Natural killer cell treated with Interleukin-12 subunit alpha and Interleukin-12 subunit beta and Interleukin-15 and Interleukin-18, amount 100 ng/mL, for 72 hours (primary cell): ENCODE data around the gene NFKBIZ. TPM values are rescaled to one million over a fixed set of nuclear protein-coding genes. Genes with fewer than 3 reads are reported as not detected.
A peak's percentile ranks its signal among the peaks of the same experiment; 100 is the strongest.

ENCODE experiments used
- ATAC-seq, 2 donors: fragments of 150-1000 bp; cut with Tn5 transposase in 1 of 2; sonication (Bioruptor Pico), chemical (Tn5 transposase) in 1 of 2; 2 replicates each; pipeline ENCODE4 v1.10.0; 2021
- DNase-seq: peaks from one replicate; pipeline ENCODE4 v3.0.0; 2022; ENCODE audit warnings: low spot score
- H3K27ac Mint-ChIP-seq, 2 donors: 1 replicate in 1 of 2; 2 replicates in 1 of 2; pipeline ENCODE4 v1.8.0; 2022; ENCODE audit warnings: mixed read lengths in 2 of 2, mild to moderate bottlenecking in 1 of 2, moderate library complexity in 1 of 2
- H3K27me3 Mint-ChIP-seq, 2 donors: 1 replicate in 1 of 2; 2 replicates in 1 of 2; pipeline ENCODE4 v1.8.0; 2022; ENCODE audit warnings: mixed read lengths in 2 of 2
- H3K36me3 Mint-ChIP-seq: one replicate; pipeline ENCODE4 v1.8.0; 2022; ENCODE audit warnings: mixed read lengths
- H3K4me1 Mint-ChIP-seq, 2 donors: 1 replicate in 1 of 2; 2 replicates in 1 of 2; pipeline ENCODE4 v1.8.0; 2022; ENCODE audit warnings: low read depth in 2 of 2, mixed read lengths in 2 of 2, mild to moderate bottlenecking in 1 of 2
- H3K4me3 Mint-ChIP-seq: one replicate; pipeline ENCODE4 v1.8.0; 2022; ENCODE audit warnings: mixed read lengths
- H3K9me3 Mint-ChIP-seq: 2 replicates; pipeline ENCODE4 v1.8.0; 2022; ENCODE audit warnings: mixed read lengths
- total RNA-seq, 2 donors: library from RNA; stranded (reverse); gene quantifications; one replicate each; pipeline ENCODE4 v1.2.3, GENCODE V29; 2022

Gene NFKBIZ
- total RNA-seq, 2 donors from 2014 or later: 314 to 418 TPM

- Mint-ChIP-seq H3K27me3 (no peaks in the 10 kb centered on the region), H3K4me1 (peaks cover 66 to 76% of the 10 kb centered on the region in 2 donors)
Measured at GRCh38 chr3:101833446-101833974, 15.8 kb upstream of the NFKBIZ start.

GRCh38 chr3:101835676-101836075, 13.6 kb upstream of the NFKBIZ start:
- Mint-ChIP-seq H3K27me3 (no peaks in the 10 kb centered on the region), H3K4me1 (peaks cover 45 to 60% of the 10 kb centered on the region in 2 donors), H3K36me3 (peaks cover 19% of the 10 kb centered on the region)

More at GRCh38 chr3:101833446-101833974, 15.8 kb upstream of the NFKBIZ start:
- ATAC-seq: peak in 1 of 2 donors; percentile 43
- H3K4me3 Mint-ChIP-seq: peak overlapping the region; percentile 57
- no peaks in the 10 kb centered on the region for H3K9me3 Mint-ChIP-seq
- H3K36me3 Mint-ChIP-seq: peaks cover 15% of the 10 kb centered on the region
- H3K27ac Mint-ChIP-seq: peak overlapping the region; percentile 70 to 74
- DNase-seq: no peak

DNA sequence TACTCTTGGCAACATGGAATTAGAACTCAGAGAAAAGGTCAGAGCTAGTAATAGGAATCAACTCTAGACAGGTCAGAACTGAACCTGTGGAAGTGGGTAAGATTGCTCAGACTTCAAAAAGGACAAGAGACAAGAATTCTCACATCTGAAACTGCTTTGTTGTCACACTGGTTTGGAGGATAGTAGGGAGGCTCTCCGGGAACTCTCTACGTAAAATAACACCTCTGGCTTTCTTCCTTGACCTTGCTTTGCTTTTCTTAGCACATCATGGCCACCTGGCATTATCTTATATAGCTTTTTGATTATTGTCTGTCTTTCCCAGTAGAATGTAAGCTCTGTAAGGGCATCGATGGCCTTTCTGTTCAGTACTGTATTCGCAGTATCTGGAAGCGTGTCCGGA, 13.2 kb upstream of the NFKBIZ start:
- Mint-ChIP-seq H3K36me3 (peaks cover 19% of the 10 kb centered on the region), H3K27me3 (no peaks in the 10 kb centered on the region), H3K9me3 (no peaks in the 10 kb centered on the region), H3K27ac (peak overlapping the region in 1 of 2 donors; percentile 74), H3K4me1 (peaks cover 45 to 60% of the 10 kb centered on the region in 2 donors), H3K4me3 (no peak overlapping the region)
- ATAC-seq (no peak), DNase-seq (no peak)

More at GRCh38 chr3:101835676-101836075, 13.6 kb upstream of the NFKBIZ start:
- DNase-seq (no peak), ATAC-seq (no peak)
- H3K4me3 Mint-ChIP-seq: no peak overlapping the region
- H3K9me3 Mint-ChIP-seq: no peaks in the 10 kb centered on the region
- peak overlapping the region in 1 of 2 donors; percentile 74 for H3K27ac Mint-ChIP-seq

- peak overlapping the region in 1 of 2 donors; percentile 72 for H3K27ac Mint-ChIP-seq
- H3K4me1 Mint-ChIP-seq: peaks cover 42 to 56% of the 10 kb centered on the region in 2 donors
- no peak for DNase-seq
- H3K4me3 Mint-ChIP-seq: no peak overlapping the region
- no peaks in the 10 kb centered on the region for H3K27me3 Mint-ChIP-seq
- ATAC-seq: no peak
- H3K9me3 Mint-ChIP-seq: peaks cover 1% of the 10 kb centered on the region
- peaks cover 23% of the 10 kb centered on the region for H3K36me3 Mint-ChIP-seq
Measured at GRCh38 chr3:101836652-101837598, 12.4 kb upstream of the NFKBIZ start.

DNA sequence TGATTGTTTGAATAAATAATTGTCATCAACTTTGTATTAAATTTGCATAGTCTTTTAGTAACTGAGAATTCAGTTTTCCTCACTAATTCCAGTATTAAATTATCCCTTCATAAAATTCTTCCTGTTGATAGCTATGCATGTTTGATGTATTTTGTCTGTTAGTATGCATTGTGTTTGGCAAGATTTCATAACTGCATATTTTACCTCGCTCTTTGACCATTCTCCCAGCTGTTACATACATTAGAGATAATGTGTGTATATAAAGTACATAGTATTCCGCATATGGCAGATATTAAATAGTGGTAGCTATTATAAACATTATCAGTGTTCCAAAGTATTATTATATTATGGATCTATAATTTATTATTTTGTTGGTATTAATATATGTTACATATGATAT, 10.6 kb upstream of the NFKBIZ start:
- peaks cover 16% of the 10 kb centered on the region for H3K36me3 Mint-ChIP-seq
- H3K9me3 Mint-ChIP-seq: peaks cover 4% of the 10 kb centered on the region
- ATAC-seq (no peak), DNase-seq (no peak)
- H3K4me3 Mint-ChIP-seq: no peak overlapping the region
- peaks cover 29 to 44% of the 10 kb centered on the region in 2 donors for H3K4me1 Mint-ChIP-seq
- no peaks in the 10 kb centered on the region for H3K27me3 Mint-ChIP-seq
- no peak overlapping the region for H3K27ac Mint-ChIP-seq

GRCh38 chr3:101840066-101840465, 9.2 kb upstream of the NFKBIZ start:
- H3K4me1 Mint-ChIP-seq: peaks cover 18 to 32% of the 10 kb centered on the region in 2 donors
- peak overlapping the region in 1 of 2 donors; percentile 26 for H3K27ac Mint-ChIP-seq
- DNase-seq: no peak
- H3K4me3 Mint-ChIP-seq: no peak overlapping the region
- H3K9me3 Mint-ChIP-seq: peaks cover 4% of the 10 kb centered on the region
- ATAC-seq: no peak
- H3K27me3 Mint-ChIP-seq: no peaks in the 10 kb centered on the region
- H3K36me3 Mint-ChIP-seq: peaks cover 16% of the 10 kb centered on the region

GRCh38 chr3:101842245-101842934, 6.9 kb upstream of the NFKBIZ start:
- ATAC-seq (no peak), DNase-seq (no peak)
- Mint-ChIP-seq H3K27ac (peak overlapping the region in 1 of 2 donors; percentile 14), H3K36me3 (peaks cover 16% of the 10 kb centered on the region), H3K4me3 (no peak overlapping the region), H3K27me3 (no peaks in the 10 kb centered on the region), H3K9me3 (peaks cover 4% of the 10 kb centered on the region), H3K4me1 (peaks cover 10 to 18% of the 10 kb centered on the region in 2 donors)

DNA sequence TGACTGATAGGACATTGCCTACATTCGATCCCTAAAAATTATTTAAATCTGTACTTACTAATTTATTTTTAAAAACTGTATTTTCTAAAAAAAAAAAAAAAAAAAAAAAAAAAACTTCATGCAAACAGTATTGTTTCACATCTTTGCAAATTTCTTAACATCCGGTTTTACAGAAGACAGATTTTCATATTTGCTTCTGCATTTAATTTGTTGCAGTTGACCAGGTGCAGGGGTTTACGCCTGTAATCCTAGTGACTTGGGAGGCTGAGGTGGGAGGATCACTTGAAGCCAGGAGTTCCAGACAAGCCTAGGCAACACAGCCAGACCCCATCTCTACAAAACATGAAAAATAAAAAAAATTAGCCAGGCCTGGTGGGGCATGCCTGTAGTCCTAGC, 6.4 kb upstream of the NFKBIZ start:
- Mint-ChIP-seq H3K4me3 (no peak overlapping the region), H3K27me3 (no peaks in the 10 kb centered on the region), H3K27ac (no peak overlapping the region), H3K9me3 (peaks cover 4% of the 10 kb centered on the region), H3K4me1 (peaks cover 13 to 19% of the 10 kb centered on the region in 2 donors), H3K36me3 (peaks cover 16% of the 10 kb centered on the region)
- DNase-seq (no peak), ATAC-seq (no peak)

DNA sequence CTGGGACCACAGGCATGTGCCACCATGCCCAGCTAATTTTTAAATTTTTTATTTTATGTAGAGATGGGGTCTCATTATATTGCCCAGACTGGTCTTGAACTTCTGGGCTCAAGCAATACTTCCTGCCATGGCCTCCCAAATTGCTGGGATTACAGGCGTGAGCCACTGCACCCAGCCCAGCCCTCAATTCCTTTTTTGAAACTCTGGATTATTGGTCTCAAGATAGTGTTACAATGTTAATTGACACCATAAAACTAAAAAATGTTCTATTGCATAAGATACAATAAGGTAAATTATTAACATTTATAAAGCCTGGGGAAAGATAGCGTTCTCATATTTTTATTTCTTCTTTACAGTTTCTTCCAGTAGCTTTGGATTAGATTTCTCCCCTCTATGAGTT, 3.9 kb upstream of the NFKBIZ start:
- ATAC-seq: no peak
- Mint-ChIP-seq H3K9me3 (peaks cover 4% of the 10 kb centered on the region), H3K4me1 (peaks cover 24 to 27% of the 10 kb centered on the region in 2 donors), H3K4me3 (no peak overlapping the region), H3K36me3 (peaks cover 19% of the 10 kb centered on the region), H3K27me3 (no peaks in the 10 kb centered on the region), H3K27ac (no peak overlapping the region)
- DNase-seq: no peak

- Mint-ChIP-seq H3K27ac (peak overlapping the region in 1 of 2 donors; percentile 15), H3K4me3 (no peak overlapping the region), H3K36me3 (peaks cover 30% of the 10 kb centered on the region), H3K27me3 (no peaks in the 10 kb centered on the region), H3K4me1 (peaks cover 37 to 39% of the 10 kb centered on the region in 2 donors), H3K9me3 (peaks cover 4% of the 10 kb centered on the region)
- DNase-seq (no peak), ATAC-seq (no peak)
Measured at GRCh38 chr3:101846709-101847108, 2.6 kb upstream of the NFKBIZ start.

DNA sequence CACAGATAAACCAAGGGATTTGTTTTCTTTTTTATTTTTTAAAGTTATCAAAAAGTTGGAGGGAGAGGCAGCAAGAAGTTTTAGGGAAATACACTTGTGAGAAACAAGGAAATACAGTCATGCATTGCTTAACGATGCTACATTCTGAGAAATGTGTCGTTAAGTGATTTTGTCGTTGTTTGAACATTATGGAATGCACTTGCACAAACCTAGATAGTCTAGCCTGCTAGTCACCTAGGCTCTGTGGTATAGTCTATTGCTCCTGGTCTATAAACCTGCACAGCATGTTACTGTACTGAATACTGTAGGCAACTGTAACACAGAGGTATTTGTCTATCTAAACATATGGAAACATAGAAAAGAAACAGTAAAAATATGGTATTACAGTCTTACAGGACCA, 2.0 kb upstream of the NFKBIZ start:
- peaks cover 30% of the 10 kb centered on the region for H3K36me3 Mint-ChIP-seq
- no peaks in the 10 kb centered on the region for H3K27me3 Mint-ChIP-seq
- H3K4me3 Mint-ChIP-seq: peak overlapping the region; percentile 88
- peaks cover 39 to 40% of the 10 kb centered on the region in 2 donors for H3K4me1 Mint-ChIP-seq
- H3K27ac Mint-ChIP-seq: peak overlapping the region; percentile 77 to 81
- DNase-seq (no peak), ATAC-seq (no peak)
- H3K9me3 Mint-ChIP-seq: no peaks in the 10 kb centered on the region

- Mint-ChIP-seq H3K27ac (peak overlapping the region; percentile 77 to 81), H3K9me3 (no peaks in the 10 kb centered on the region), H3K27me3 (no peaks in the 10 kb centered on the region), H3K4me3 (peak overlapping the region; percentile 88), H3K4me1 (peaks cover 46 to 49% of the 10 kb centered on the region in 2 donors), H3K36me3 (peaks cover 36% of the 10 kb centered on the region)
- DNase-seq (no peak), ATAC-seq (no peak)
Measured at GRCh38 chr3:101848326-101848725, 988 bp upstream of the NFKBIZ start.

DNA sequence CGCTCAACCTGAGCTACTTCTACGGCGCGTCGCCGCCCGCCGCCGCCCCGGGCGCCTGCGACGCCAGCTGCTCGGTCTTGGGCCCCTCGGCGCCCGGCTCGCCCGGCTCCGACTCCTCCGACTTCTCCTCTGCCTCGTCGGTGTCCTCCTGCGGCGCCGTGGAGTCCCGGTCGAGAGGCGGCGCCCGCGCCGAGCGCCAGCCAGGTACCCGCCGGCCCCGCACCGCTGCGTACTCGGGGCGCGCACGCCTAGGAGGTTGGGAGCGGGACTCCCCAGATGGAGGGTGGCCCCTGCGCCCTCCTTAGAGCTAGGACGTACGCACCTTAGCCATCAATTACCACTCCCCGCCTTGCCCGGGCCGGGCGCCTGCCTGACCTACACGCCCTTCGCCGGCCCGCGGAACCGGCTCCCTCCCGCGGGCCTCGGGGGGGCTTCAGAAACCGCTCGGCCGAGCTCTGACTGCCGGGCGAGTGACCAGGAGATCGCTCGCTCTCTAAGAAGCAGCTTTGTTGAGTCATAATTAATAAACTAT, 466 bp downstream of the NFKBIZ start:
- H3K27ac Mint-ChIP-seq: peak overlapping the region; percentile 100
- H3K36me3 Mint-ChIP-seq: peaks cover 50% of the 10 kb centered on the region
- peaks cover 58 to 63% of the 10 kb centered on the region in 2 donors for H3K4me1 Mint-ChIP-seq
- peak; percentile 50 to 66 for ATAC-seq
- H3K27me3 Mint-ChIP-seq: no peaks in the 10 kb centered on the region
- no peak for DNase-seq
- H3K9me3 Mint-ChIP-seq: no peaks in the 10 kb centered on the region
- H3K4me3 Mint-ChIP-seq: peak overlapping the region; percentile 88
